ENCODE data around the gene EFNA5. TPM values are rescaled to one million over a fixed set of nuclear protein-coding genes. Genes with fewer than 3 reads are reported as not detected.
A peak's percentile ranks its signal among the peaks of the same experiment; 100 is the strongest.

The EFNA5 gene
- total and polyA plus RNA-seq, 10 of the 15 experiments (the other 5 are each of a cell fraction or from before 2014, with no cell fraction given) = 0.19 to 12.6 (median 3.9) TPM

DNA sequence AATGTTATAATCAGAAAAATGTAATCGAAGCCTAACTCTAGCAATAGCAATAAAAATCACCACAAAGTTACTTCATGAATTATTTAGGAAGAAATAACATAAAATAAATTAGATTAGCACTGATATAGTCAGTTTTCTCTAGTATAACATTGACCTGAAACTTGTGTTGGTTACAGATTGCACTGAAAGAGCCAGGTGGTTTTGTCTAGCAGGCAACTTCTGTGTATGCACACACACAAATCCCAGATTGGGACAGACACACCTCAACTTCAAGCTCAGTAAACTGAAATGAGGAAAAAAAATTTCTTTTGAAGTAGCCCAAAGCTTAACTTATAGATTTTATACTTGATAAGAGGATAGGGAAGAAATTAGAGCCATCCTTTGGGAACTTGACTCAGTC is 129.3 kb downstream of the EFNA5 start:
- no peaks in the 10 kb centered on the region for H4K20me1 ChIP-seq (ENCODE audit: control insufficient read depth, insufficient read depth)
- CTCF ChIA-PET = interaction anchor here (1.3 to 2.4 kb wide), 2 partner anchors 14 to 30 kb away, joined by 3 to 6 read pairs; no protein-coding TSS in a partner anchor
- peak overlapping the region; percentile 4; the same call in 1 of the 2 replicates for H3K27ac ChIP-seq (ENCODE audit: control insufficient read depth, insufficient read depth)
- no peak overlapping the region for H2AFZ ChIP-seq (ENCODE audit: control insufficient read depth, low read depth, low read length)
- POLR2A ChIA-PET = interaction anchor here (1.6 kb wide), 1 partner anchor 11 kb away, joined by 5 read pairs; no protein-coding TSS in a partner anchor
- BruUV-seq (replicated peaks) = no TSS peak
- H3K4me2 ChIP-seq (ENCODE audit: control insufficient read depth, insufficient read depth) = peak overlapping the region; percentile 2
- FAIRE-seq = no peak
- intact Hi-C loops (cut with micrococcal nuclease; ENCODE audit: unreplicated experiment) = loop anchor here (2.0 kb wide), 1 partner anchor 31 kb away; no protein-coding TSS in a partner anchor
- SMC1A ChIA-PET (ENCODE audit: uncharacterized antibody, unreplicated experiment) = interaction anchor here (4.0 to 7.2 kb wide), 2 partner anchors 28 to 64 kb away, joined by 14 to 58 read pairs; no protein-coding TSS in a partner anchor
- H3K27me3 ChIP-seq (replicated peaks in 1 of 2; ENCODE audit: control insufficient read depth in 2 of 2, insufficient read depth in 2 of 2, low read length in 1 of 2) = no peaks in the 10 kb centered on the region
- no peaks in the 10 kb centered on the region for H3K9me3 ChIP-seq (replicated peaks; ENCODE audit: control insufficient read depth, insufficient read depth, low read length)
- H3K36me3 ChIP-seq (ENCODE audit: control insufficient read depth in 2 of 2, insufficient read depth in 2 of 2, low read length in 1 of 2) = no peaks in the 10 kb centered on the region
- WGBS (ENCODE audit: insufficient coverage, insufficient replicate concordance, low lambda C conversion rate, missing lambda C conversion rate) = 0% methylated on average over 1 of the region's 1 CpG
- ATAC-seq = peak; percentile 59; the same call in 2 of the 3 replicates
- in situ Hi-C loops (cut with MboI) = no loop called here
- RAD21 ChIA-PET (ENCODE audit: unreplicated experiment) = interaction anchor here (4.8 kb wide), 1 partner anchor 31 kb away, joined by 40 read pairs; no protein-coding TSS in a partner anchor
- no peak overlapping the region for H3K9ac ChIP-seq (ENCODE audit: control insufficient read depth, insufficient read depth, low read length)
- DNase-seq (ENCODE audit: low read depth, low spot score) = no peak
- no peak overlapping the region for H3K4me3 ChIP-seq
- H3K79me2 ChIP-seq (ENCODE audit: control insufficient read depth, insufficient read depth, low read length) = peaks cover 11% of the 10 kb centered on the region
- peaks cover 3% of the 10 kb centered on the region; the same call in 1 of the 2 replicates for H3K4me1 ChIP-seq (ENCODE audit: control insufficient read depth, insufficient read depth, low read length)
- no peak for TF ChIP-seq GABPA (IDR thresholded peaks at IDR 0.05; ENCODE audit: low read depth)
- TF ChIP-seq, protein P1, sequence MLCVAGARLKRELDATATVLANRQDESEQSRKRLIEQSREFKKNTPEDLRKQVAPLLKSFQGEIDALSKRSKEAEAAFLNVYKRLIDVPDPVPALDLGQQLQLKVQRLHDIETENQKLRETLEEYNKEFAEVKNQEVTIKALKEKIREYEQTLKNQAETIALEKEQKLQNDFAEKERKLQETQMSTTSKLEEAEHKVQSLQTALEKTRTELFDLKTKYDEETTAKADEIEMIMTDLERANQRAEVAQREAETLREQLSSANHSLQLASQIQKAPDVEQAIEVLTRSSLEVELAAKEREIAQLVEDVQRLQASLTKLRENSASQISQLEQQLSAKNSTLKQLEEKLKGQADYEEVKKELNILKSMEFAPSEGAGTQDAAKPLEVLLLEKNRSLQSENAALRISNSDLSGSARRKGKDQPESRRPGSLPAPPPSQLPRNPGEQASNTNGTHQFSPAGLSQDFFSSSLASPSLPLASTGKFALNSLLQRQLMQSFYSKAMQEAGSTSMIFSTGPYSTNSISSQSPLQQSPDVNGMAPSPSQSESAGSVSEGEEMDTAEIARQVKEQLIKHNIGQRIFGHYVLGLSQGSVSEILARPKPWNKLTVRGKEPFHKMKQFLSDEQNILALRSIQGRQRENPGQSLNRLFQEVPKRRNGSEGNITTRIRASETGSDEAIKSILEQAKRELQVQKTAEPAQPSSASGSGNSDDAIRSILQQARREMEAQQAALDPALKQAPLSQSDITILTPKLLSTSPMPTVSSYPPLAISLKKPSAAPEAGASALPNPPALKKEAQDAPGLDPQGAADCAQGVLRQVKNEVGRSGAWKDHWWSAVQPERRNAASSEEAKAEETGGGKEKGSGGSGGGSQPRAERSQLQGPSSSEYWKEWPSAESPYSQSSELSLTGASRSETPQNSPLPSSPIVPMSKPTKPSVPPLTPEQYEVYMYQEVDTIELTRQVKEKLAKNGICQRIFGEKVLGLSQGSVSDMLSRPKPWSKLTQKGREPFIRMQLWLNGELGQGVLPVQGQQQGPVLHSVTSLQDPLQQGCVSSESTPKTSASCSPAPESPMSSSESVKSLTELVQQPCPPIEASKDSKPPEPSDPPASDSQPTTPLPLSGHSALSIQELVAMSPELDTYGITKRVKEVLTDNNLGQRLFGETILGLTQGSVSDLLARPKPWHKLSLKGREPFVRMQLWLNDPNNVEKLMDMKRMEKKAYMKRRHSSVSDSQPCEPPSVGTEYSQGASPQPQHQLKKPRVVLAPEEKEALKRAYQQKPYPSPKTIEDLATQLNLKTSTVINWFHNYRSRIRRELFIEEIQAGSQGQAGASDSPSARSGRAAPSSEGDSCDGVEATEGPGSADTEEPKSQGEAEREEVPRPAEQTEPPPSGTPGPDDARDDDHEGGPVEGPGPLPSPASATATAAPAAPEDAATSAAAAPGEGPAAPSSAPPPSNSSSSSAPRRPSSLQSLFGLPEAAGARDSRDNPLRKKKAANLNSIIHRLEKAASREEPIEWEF (IDR thresholded peaks at IDR 0.05; ENCODE audit: insufficient replicate concordance, low read depth, low read length) = no peak
- TF ChIP-seq HCFC1 (IDR thresholded peaks at IDR 0.05; ENCODE audit: low read length) = no peak
- TF ChIP-seq POLR2AphosphoS2 (IDR thresholded peaks at IDR 0.05; ENCODE audit: low read depth, low read length) = no peak
- TF ChIP-seq, protein P2, sequence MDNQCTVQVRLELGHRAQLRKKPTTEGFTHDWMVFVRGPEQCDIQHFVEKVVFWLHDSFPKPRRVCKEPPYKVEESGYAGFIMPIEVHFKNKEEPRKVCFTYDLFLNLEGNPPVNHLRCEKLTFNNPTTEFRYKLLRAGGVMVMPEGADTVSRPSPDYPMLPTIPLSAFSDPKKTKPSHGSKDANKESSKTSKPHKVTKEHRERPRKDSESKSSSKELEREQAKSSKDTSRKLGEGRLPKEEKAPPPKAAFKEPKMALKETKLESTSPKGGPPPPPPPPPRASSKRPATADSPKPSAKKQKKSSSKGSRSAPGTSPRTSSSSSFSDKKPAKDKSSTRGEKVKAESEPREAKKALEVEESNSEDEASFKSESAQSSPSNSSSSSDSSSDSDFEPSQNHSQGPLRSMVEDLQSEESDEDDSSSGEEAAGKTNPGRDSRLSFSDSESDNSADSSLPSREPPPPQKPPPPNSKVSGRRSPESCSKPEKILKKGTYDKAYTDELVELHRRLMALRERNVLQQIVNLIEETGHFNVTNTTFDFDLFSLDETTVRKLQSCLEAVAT (IDR thresholded peaks at IDR 0.05) = no peak
- no peak for TF ChIP-seq MTA2 (IDR thresholded peaks at IDR 0.05; ENCODE audit: low read depth)
- no peak for TF ChIP-seq ZNF24 (IDR thresholded peaks at IDR 0.05)
- TF ChIP-seq RFX5 (IDR thresholded peaks at IDR 0.05; ENCODE audit: low read depth, low read length) = no peak
- TF ChIP-seq, protein P3, sequence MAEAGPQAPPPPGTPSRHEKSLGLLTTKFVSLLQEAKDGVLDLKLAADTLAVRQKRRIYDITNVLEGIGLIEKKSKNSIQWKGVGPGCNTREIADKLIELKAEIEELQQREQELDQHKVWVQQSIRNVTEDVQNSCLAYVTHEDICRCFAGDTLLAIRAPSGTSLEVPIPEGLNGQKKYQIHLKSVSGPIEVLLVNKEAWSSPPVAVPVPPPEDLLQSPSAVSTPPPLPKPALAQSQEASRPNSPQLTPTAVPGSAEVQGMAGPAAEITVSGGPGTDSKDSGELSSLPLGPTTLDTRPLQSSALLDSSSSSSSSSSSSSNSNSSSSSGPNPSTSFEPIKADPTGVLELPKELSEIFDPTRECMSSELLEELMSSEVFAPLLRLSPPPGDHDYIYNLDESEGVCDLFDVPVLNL (IDR thresholded peaks at IDR 0.05; ENCODE audit: low read depth, low read length) = no peak
- TF ChIP-seq, protein P4, sequence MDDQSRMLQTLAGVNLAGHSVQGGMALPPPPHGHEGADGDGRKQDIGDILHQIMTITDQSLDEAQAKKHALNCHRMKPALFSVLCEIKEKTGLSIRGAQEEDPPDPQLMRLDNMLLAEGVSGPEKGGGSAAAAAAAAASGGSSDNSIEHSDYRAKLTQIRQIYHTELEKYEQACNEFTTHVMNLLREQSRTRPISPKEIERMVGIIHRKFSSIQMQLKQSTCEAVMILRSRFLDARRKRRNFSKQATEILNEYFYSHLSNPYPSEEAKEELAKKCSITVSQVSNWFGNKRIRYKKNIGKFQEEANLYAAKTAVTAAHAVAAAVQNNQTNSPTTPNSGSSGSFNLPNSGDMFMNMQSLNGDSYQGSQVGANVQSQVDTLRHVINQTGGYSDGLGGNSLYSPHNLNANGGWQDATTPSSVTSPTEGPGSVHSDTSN (IDR thresholded peaks at IDR 0.05; ENCODE audit: insufficient replicate concordance, low read depth, low read length) = no peak
- TF ChIP-seq, protein P5, sequence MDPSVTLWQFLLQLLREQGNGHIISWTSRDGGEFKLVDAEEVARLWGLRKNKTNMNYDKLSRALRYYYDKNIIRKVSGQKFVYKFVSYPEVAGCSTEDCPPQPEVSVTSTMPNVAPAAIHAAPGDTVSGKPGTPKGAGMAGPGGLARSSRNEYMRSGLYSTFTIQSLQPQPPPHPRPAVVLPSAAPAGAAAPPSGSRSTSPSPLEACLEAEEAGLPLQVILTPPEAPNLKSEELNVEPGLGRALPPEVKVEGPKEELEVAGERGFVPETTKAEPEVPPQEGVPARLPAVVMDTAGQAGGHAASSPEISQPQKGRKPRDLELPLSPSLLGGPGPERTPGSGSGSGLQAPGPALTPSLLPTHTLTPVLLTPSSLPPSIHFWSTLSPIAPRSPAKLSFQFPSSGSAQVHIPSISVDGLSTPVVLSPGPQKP (IDR thresholded peaks at IDR 0.05; ENCODE audit: low read depth, low read length) = no peak
- TF ChIP-seq SRF (IDR thresholded peaks at IDR 0.05; ENCODE audit: low read depth in 2 of 2, low read length in 2 of 2) = no peak
- no peak for TF ChIP-seq DPF2 (IDR thresholded peaks at IDR 0.05)
